ENCODE data around the gene NGFR.
A peak's percentile ranks its signal among the peaks of the same experiment; 100 is the strongest.

The NGFR gene

DNA sequence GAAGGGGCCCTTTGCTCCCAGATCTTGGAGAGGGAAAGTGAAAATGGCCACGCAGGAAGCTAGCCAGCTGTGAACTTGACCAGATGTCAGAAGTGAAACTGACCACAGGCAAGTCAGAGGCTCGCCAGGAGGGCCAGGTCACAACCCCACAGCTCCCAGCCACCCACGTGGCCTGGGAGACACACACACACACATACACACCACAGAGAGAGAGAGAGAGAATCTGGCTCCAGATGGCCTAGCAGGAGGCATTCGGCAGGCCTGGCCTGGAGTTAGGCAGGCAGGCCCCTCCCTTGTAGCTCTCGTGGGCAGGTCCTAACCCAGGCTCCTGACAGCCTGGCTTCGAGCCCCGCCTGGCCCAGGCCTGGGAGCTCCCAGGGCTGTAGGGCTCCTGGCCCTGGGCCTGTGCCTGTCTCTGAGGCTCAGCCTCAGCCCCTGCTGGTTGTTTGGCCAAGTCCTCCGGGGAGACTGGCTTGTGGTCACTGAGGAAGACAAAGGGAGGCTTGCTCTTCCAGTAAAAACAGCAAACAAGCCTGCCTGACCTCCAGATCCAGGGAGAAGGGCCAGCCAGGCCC lies 20.2 kb downstream of the NGFR start:
- peak; percentile 44 for DNase-seq (ENCODE audit: low spot score)

- no peak for DNase-seq (ENCODE audit: low spot score)
Measured at GRCh38 chr17:49516180-49516579, 21.1 kb downstream of the NGFR start.

- no peak for DNase-seq (ENCODE audit: low spot score)
Measured at GRCh38 chr17:49518346-49519078, 23.4 kb downstream of the NGFR start.

DNA sequence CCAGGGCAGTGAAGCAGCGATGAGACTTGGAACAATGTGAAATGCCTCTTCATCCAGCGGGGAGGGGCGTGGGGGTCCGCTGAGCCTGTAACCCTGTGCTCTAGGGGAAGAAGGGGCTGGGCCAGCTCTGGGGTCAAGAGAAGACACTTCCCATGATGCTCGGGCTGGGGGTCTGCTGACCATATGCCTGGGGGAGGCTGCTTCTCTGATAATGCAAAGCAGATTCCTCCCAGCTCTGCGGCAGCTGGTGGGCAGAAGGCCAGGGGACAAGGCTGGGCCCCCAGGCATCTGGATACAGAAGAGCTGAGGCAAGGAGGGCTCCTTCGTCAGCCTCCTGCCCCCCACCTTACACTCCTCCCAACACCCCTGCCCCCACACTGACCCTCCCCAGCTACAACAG lies 24.7 kb downstream of the NGFR start:
- no peak for DNase-seq (ENCODE audit: low spot score)

- DNase-seq (ENCODE audit: low spot score) = no peak
Measured at GRCh38 chr17:49520386-49521087, 25.4 kb downstream of the NGFR start.

DNA sequence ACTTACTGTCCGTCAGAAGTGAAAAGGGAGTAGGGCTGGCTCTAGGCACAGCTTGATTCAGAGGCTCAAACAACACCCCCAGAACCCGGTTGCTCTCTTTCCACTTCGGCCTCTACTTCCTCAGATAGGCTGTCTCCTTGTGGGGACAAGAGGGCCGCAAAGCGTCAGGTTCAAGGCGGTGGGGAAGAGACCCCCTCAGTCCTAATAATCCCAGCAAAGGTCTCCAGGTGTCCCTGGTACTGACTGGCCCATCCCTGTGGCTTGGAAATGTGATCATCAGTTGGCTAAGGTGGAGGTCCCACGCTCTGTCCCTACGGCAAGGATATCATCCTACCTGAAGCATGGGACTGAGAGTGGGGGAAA lies 26.0 kb downstream of the NGFR start:
- no peak for DNase-seq (ENCODE audit: low spot score)

- DNase-seq (ENCODE audit: low spot score) = no peak
Measured at GRCh38 chr17:49521471-49522356, 26.6 kb downstream of the NGFR start.

- no peak for DNase-seq (ENCODE audit: low spot score)
Measured at GRCh38 chr17:49522357-49522890, 27.3 kb downstream of the NGFR start.

DNA sequence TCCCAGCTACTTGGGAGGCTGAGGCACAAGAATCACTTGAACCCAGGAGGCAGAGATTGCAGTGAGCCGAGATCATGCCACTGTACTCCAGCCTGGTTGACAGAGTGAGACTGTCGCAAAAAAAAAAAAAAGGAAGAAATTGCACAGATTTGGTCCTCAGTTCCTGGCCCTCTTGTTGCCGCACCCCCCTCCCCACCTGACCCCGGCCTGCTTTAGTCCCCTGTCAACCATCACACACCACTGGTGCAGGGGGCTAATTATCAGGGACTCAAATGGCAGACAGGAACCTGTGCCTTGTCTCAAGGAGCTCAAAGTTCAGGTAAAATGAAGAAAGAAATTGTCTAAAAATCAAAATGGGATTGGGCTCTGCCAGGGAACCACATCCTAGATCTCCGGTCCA lies 28.1 kb downstream of the NGFR start:
- no peak for DNase-seq (ENCODE audit: low spot score)

DNA sequence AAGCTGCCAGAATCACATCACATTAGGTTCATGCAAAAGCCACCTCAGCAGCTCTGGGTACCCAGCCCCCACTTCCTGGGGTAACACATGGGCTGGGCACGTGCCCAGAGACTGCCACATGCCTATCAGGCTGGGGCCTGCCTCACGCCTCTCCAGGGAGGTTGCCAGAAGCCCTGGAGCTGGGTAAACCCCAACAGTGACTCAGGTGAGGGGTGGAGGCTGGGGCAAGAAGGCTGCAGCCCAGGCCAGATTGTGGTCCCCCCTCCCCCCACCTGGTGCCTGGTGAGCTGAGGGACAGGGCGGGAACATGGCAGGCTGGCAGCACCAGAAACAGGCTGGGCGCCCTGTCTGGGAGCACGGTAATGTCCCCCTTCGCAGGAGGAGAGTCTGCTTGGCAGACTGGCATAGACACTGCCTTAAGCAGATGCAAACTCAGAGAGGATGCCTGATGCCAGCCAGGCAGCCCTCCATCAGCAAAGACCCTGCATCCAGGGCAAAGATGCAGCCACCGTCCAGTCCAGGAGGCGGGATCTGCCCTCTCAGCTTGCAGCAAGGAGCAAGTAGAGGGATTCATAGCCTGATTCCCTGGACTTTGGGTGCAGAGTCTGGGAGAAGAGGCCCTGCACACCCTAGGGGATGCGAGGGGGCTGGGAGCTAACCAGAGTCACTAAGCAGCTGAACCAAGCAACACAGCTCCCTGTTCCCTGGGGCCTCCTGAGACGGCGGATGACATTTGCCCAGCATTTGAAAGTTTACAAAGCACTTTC lies 28.8 kb downstream of the NGFR start:
- DNase-seq (ENCODE audit: low spot score) = no peak

- no peak for DNase-seq (ENCODE audit: low spot score)
Measured at GRCh38 chr17:49524473-49525359, 29.6 kb downstream of the NGFR start.

- DNase-seq (ENCODE audit: low spot score) = no peak
Measured at GRCh38 chr17:49525831-49526741, 31.0 kb downstream of the NGFR start.

DNA sequence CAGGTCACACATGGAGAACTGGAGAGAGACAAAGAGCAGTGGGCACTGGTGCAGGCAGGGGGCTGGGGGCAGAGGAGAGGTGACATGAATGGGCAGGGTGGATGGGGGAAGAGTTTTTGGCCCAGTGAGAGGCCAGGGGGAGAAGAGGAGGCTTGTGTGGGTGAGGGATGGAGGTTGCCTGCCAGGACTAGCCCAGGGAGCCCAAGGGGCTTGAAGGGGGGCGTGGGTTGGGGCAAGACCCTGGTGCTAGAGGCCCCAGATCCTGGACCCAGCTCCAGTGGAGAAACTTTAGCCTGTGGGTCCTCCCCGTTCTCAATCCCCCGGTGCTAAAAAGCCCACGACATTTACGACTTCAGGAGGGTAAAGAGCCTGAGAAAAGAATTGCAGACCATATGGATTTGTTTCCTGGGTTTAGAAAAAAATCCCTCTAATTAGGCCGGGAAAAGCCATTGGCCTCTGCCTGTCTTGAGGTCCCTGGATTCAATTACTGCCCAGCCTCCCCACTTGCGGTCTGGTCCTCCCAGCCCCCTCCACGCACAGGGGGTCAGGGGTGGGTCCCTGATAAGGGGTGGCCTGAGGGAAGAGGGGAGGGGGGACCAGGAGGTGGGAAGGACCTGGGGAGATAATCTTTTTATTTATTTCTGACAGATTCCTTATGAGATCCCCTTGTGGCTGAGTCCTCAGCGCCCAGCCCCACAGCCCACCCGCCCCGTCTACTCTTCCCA lies 33.0 kb downstream of the NGFR start:
- DNase-seq (ENCODE audit: low spot score) = no peak

GRCh38 chr17:49528966-49529365 lies 33.9 kb downstream of the NGFR start:
- no peak for DNase-seq (ENCODE audit: low spot score)

- no peak for DNase-seq (ENCODE audit: low spot score)
Measured at GRCh38 chr17:49530118-49530517, 35.0 kb downstream of the NGFR start.

- no peak for DNase-seq (ENCODE audit: low spot score)
Measured at GRCh38 chr17:49543860-49544259, 48.8 kb downstream of the NGFR start.

DNA sequence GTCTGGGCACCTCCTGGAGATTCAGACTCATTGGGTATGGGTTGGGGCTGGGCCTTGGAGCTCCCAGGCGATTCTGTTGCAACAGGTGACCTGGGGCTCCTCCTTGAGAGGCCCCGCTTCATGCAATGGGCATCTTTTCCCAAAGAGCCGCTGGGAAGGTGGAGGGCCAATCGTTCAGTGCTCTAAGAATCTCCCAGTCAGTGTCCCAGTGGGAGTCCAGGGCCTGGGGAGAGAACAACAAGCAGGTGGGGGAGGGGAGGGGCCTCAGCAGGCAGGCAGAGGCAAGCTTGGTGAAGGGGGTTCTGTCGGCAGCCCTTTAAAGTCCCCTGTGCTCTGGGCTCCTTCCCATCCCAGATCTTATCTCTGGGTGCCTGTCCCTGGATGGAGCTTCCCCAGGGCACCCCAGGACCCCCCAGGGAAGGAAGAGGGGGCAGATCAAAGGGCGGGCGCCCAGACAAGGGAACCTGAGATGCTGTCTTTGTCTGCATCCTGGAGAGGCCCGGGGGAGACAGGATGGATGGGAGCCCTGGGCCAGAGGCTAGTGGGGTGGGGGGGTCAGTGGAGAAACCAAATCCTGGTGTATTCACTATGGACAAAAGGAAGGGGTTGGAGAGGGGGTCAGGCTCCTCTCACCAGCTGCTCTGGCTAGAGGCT lies 50.0 kb downstream of the NGFR start:
- DNase-seq (ENCODE audit: low spot score) = no peak
